ENCODE measurements around the gene LRCOL1. TPM values are rescaled to one million over a fixed set of nuclear protein-coding genes. Genes with fewer than 3 reads are reported as not detected.

LRCOL1 gene
- total RNA-seq, 1 experiment from 2014 or later, result not detected

DNA sequence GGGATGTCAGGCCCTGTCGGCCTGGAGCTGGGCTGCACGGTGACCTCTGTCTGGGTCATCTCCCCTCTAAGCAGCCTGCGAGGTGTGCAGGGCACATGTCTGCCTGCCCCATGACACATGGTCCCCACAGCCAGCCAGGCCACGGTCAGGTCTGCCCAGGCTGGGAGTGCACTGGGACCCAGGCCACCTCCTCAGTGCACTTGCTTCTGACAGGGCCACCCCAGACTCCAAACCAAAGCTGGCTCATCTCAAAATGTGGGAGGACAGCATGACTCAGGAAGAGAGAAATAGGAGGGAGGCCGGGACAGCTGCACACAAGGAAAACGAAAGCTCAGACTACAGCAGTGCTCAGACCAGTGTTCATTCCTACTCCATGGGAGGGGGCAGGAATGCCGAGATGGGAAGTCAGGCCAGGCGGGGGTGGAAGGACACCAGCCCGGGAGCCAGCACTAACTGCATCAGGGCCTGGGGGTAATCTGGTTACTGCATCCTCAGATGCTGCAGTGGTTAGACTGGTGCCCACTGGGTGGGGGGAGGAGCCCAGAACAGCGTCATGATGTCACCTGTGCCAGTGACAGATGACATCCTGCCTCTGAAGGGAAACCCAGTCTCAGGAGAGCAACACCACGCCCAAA is 12.2 kb upstream of the LRCOL1 start:
- in situ Hi-C loops (cut with HindIII; ENCODE audit: low pct_unique_long_range_greater_than_20kb, low sequenced_read_pairs), result no loop called here
- no peak for DNase-seq (ENCODE audit: low read depth, low spot score)

DNA sequence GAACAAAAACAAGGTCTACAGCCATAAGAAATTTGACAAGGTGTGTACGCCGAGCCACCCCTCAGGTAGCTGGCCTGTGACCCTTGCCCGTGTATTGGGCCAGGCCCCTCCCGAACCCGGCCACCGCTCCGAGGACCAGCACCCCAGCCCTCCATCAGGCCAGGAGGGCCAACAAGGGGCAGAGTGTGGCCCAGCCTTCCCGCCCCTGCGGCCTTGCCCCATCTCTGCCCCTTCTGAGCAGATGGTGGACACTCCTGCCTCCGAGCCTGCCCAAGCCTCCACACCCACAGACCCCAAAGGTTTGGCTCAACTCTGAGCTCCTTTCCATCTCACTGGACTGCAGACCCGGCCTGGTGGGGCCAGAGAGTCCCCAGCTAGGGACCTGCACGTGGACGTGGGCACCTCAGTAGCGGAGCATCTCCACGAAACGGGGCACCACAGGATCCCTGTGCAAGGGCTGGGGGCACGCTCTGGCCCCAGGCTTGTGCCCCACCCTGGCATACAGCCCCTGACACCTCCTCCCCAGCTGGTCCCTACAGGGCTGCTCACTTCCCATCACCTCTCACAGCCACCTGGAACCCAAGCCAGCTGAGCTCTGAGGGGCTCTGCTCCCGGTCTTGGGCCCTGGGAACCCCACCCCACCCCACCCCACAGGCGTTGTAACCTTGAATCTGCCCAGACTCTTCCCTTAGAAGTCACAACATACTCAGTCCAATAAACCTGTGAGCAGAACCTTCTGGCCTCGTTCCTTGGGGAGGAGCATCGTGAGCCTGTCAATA is 11.5 kb upstream of the LRCOL1 start:
- in situ Hi-C loops (cut with HindIII; ENCODE audit: low pct_unique_long_range_greater_than_20kb, low sequenced_read_pairs), result no loop called here
- DNase-seq (ENCODE audit: low read depth, low spot score), result no peak

DNA sequence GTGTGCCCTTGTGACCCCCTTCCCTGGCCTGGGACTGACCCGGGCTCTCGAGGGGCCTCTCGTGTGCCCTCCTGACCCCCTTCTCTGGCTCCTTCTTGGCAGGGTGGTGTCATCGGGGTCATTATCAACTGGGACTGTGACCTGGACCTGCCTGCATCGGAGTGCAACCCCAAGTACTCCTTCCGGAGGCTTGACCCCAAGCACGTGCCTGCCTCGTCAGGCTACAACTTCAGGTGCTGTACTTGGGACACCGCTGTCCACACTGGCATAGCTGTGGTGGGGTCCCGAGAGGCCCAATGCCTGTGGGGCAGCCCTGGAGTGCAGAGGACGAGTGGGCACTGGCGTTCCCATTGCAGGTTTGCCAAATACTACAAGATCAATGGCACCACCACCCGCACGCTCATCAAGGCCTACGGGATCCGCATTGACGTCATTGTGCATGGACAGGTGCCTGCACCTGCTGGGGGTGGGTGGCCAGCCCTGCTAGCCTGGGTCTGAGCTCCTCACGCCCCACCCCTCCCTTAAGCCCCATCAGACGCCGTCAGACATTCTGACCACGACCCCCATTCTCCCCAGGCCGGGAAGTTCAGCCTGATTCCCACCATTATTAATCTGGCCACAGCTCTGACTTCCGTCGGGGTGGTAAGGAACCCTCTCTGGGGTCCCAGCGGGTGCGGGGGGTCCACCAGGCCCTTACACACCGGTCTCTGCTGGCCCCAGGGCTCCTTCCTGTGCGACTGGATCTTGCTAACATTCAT is 10.7 kb upstream of the LRCOL1 start:
- in situ Hi-C loops (cut with HindIII; ENCODE audit: low pct_unique_long_range_greater_than_20kb, low sequenced_read_pairs), result no loop called here
- no peak for DNase-seq (ENCODE audit: low read depth, low spot score)

DNA sequence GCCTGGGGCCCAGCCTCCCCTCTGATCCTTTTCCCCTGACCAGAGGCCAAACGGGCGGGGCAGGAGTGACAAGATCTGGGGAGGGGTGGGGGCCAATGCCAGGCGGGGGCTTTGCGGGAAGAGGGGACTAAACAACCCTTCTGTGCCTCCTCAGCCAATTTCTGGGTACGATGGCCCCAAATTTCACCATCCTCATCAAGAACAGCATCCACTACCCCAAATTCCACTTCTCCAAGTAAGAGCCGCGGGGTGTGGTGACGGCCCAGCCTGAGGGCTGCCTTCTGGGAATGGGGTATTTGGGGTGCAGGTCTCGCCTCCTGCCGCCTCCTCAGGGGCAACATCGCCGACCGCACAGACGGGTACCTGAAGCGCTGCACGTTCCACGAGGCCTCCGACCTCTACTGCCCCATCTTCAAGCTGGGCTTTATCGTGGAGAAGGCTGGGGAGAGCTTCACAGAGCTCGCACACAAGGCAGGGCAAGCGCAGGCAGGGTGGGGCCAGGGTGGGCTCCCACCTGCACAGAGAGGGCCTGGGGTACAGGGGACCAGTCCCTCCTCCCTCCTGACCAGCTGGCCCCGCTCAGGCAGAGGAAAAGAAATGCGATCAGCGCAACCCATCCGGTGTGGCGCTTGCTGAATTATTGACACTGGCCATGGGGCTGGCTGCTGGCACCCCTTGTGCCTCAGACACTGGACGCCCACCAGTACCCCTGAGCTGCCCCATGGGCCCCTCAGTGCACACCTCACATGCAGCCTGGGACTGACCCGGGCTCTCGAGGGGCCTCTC is 9.9 kb upstream of the LRCOL1 start:
- in situ Hi-C loops (cut with HindIII; ENCODE audit: low pct_unique_long_range_greater_than_20kb, low sequenced_read_pairs), result no loop called here
- no peak for DNase-seq (ENCODE audit: low read depth, low spot score)

DNA sequence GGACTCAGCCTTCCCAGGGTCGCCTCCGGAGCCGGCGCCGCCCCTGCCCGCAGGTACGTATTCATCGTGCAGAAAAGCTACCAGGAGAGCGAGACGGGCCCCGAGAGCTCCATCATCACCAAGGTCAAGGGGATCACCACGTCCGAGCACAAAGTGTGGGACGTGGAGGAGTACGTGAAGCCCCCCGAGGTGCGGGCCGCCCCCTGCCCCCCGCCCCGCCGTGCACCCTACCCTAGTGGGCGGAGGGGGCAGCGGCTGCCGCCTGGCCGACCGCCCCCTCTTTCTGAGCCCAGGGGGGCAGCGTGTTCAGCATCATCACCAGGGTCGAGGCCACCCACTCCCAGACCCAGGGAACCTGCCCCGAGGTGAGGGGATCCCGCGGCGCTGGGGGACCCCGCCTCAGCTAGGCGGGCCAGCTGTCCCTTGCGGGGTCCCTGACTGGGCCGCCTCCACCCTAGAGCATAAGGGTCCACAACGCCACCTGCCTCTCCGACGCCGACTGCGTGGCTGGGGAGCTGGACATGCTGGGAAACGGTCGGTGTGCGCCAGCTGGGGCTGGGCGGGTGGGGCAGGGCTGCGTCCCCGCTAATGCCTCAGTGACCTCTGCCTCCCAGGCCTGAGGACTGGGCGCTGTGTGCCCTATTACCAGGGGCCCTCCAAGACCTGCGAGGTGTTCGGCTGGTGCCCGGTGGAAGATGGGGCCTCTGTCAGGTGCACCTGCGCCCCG is 9.2 kb upstream of the LRCOL1 start:
- in situ Hi-C loops (cut with HindIII; ENCODE audit: low pct_unique_long_range_greater_than_20kb, low sequenced_read_pairs), result no loop called here
- no peak for DNase-seq (ENCODE audit: low read depth, low spot score)

DNA sequence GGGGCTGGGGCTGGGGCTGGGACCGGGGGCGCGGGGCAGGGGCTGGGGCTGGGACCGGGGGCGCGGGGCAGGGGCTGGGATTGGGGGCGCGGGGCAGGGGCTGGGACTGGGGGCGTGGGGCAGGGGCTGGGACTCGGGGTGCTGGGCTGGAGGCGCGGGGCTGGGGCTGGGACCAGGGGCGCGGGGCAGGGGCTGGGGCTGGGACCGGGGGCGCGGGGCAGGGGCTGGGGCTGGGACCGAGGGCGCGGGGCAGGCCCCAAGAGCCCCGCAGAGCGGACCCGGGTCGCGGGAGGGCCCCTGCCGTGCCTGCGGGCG is 8.6 kb upstream of the LRCOL1 start:
- DNase-seq (ENCODE audit: low read depth, low spot score), result no peak
- in situ Hi-C loops (cut with HindIII; ENCODE audit: low pct_unique_long_range_greater_than_20kb, low sequenced_read_pairs), result no loop called here

DNA sequence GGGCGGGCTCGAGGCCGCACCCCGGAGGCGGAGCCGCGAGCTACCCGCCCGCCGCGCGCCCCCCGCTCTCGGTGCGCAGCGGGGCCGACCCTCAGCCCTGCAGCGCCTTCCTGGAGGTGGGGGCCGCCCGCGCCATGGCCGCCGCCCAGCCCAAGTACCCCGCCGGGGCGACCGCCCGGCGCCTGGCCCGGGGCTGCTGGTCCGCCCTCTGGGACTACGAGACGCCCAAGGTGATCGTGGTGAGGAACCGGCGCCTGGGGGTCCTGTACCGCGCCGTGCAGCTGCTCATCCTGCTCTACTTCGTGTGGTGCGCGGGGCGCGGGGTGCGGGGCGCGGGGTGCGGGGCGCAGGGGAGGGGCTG is 8.3 kb upstream of the LRCOL1 start, which contains the start of gene P2RX2:
TSS of gene P2RX2 (plus strand) at position 94 of the 361 bp plus-strand sequence. CDS start at position 135, 41 bp downstream.
- DNase-seq (ENCODE audit: low read depth, low spot score), result no peak
- in situ Hi-C loops (cut with HindIII; ENCODE audit: low pct_unique_long_range_greater_than_20kb, low sequenced_read_pairs), result no loop called here

DNA sequence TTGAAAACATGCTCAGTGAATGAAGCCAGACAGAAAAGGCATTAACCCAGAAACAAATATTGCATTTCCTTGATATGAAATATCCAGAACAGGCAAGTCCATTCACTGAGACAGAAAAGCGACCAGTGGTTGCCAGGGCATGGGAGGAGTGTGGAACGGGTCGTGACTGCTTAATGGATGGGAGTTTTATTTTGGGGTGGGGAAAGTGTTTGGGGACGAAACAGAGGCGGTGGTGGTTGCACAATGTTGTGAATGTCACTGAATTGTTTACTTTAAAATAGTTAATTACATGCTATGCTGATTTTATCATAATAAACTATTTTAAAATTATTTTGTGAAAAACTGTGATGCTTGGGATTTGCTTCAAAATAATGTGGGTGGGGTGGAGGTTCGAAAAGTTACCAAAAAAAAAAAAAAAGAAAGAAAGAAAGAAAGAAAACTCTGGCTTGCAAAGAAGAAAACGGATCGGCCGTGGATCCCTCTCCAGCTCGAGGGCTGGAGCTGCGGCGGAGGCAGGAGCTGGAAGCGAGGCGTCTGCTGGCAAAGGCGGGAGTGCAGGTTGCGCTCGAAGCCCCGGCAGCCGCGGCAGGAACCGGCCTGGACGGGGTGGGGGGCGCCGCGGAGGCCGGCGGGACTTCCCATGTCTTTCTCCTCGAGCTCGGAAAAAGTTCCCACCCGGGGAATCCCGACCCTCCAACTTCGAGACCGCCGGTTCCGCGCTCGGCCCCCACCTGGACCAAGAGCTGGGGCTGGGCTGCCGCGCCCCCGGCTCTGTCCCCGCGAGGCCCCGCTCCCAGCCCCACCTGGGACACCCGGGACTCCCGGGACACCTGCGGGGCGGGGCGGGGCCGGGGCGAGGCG is 7.7 kb upstream of the LRCOL1 start:
- in situ Hi-C loops (cut with HindIII; ENCODE audit: low pct_unique_long_range_greater_than_20kb, low sequenced_read_pairs), result no loop called here
- no peak for DNase-seq (ENCODE audit: low read depth, low spot score)

DNA sequence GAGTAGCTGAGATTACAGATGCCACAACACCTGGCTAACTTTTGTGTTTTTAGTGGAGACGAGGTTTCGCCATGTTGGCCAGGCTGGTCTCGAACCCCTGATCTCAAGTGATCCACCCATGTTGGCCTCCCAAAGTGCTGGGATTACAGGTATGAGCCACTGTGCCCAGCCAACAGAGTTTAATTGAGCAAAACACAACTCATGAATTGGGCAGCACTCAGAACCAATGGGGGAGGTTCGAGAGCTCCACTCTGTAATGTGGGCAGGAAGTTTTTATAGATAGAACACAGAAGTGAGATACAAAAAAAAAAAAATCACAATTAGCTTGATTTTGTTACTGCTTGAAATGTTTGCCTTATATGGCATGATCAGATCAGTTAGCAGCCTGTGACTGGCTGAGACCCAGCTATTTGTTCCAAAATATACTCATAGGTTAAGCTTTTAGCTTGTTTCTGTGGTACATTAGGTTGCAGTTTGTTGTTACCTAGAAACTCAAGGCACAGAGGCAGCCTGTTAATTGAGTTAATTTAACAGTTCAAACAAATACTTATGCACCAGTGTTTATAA is 6.8 kb upstream of the LRCOL1 start:
- no peak for DNase-seq (ENCODE audit: low read depth, low spot score)
- in situ Hi-C loops (cut with HindIII; ENCODE audit: low pct_unique_long_range_greater_than_20kb, low sequenced_read_pairs), result no loop called here

DNA sequence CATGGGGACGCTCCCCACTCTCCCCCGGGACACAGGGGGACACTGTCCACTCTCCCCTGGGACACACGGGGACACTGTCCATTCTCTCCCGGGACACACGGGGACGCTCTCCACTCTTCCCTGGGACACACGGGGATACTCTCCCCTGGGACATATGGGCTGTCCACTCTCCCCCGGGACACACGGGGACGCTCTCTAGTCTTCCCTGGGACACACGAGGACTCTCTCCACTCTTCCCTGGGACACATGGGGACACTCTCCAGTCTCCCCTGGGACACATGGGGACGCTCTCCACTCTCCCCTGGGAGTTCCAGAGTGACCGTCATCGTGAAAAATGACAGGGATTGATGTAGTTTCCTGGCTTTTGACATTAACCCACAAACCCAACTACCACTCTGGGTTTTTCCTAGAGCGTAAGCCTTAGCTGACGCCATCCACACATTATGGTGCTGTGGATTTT is 5.2 kb upstream of the LRCOL1 start:
- in situ Hi-C loops (cut with HindIII; ENCODE audit: low pct_unique_long_range_greater_than_20kb, low sequenced_read_pairs), result no loop called here
- DNase-seq (ENCODE audit: low read depth, low spot score), result no peak

DNA sequence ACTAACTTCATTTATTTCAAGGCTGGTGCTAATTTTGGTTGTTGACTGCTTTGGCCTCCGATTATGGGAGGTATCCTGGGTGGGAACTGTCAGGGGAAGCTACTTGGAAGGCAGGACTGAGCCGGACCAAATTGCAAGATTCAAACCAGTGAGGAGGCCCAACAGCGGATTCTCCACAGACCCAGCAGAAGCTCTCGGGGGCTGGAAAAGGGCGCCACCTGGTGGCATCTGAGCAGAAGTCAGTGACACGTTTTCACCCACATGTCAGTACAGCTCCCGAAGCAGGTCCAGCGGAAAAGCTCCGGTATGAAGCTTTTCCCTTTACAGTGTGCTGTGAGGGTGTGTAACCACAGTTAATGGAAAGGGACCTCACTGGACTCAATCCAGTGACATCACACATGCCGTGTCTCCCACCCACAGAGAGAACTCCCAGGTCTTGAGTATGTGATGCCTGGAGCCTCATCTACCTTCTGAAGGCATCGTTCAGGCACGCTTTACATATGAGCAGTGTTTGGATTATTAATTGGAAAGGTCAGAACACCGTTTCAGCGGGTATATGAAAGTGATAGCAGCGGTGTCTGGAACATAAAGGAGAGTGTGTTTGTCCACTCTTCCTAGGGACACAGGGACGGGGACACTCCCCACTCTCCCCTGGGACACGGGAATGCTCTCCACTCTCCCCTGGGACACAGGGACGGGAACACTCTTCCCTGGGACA is 4.6 kb upstream of the LRCOL1 start:
- peak; percentile 90 for DNase-seq (ENCODE audit: low read depth, low spot score)
- in situ Hi-C loops (cut with HindIII; ENCODE audit: low pct_unique_long_range_greater_than_20kb, low sequenced_read_pairs), result no loop called here

DNA sequence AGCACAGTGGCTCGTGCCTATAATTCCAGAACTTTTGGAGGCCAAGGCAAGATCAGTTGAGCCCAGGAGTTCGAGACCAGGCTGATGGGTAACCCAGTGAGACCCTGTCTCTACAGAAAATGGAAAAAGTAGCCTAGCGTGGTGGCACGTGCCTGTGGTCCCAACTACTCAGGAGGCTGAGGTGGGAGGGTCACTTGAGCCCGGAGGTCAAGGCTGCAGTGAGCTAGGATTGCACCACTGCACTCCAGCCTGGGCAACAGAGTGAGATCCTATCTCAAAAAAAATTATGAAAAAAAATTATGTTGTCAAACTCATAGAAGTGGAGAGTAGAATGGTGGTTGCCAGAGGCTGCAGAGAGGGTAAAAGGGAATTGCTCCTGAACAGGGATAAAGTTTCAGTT is 3.6 kb upstream of the LRCOL1 start:
- in situ Hi-C loops (cut with HindIII; ENCODE audit: low pct_unique_long_range_greater_than_20kb, low sequenced_read_pairs), result no loop called here
- no peak for DNase-seq (ENCODE audit: low read depth, low spot score)

DNA sequence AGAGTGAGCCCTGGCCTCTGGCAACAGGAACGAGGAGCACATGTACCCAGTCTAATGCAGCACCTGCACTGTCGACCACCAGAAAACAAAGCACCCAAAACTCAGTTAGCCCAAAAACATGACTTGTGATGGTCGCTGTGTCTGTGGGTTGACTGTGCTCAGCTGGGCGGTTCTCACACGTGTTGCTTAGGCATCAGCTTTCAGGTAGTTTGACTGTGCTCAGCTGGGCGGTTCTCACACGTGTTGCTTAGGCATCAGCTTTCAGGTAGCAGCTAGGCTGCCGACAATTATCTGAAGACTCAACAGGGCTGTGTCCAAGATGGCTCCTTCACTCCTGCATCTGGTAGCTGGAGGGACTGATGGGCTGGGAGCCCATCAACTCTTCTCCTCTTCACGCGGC is 1.2 kb upstream of the LRCOL1 start:
- DNase-seq (ENCODE audit: low read depth, low spot score), result no peak
- in situ Hi-C loops (cut with HindIII; ENCODE audit: low pct_unique_long_range_greater_than_20kb, low sequenced_read_pairs), result no loop called here

DNA sequence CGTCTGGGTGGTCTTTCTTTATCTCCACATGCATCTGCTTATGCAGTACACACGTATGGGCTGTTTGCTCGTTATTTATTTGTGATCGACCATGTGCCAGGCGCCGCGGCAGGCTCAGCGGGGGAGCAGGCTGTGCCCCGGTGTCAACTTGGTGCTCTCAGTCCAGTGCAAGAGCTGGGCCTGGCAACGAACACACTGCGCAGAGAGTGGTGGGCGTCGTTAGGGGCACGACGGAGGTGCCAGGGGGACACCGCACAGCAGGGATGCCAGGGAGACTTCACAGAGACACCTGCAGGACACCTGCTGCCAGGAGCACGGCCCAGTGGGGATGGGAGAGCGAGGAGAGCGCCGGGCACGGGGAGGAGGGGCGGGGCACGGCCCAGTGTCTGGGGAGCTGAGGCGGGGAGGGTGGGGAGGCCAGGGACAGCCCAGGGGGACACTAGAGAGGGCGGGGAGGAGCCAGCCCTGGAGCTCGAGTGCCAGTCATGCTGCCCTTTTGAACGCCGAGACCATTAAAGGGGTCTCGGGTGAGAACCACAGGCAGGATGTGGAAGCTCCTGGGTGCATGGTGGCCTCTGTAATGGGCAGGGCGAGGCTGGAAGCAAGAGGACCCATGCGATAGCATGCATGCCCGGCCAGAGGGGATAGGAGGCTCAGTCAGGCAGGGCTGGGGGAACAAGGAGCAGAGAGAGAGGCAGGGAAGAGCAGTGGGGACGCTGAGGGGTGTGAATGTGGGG is 652 bp upstream of the LRCOL1 start:
- in situ Hi-C loops (cut with HindIII; ENCODE audit: low pct_unique_long_range_greater_than_20kb, low sequenced_read_pairs), result no loop called here
- no peak for DNase-seq (ENCODE audit: low read depth, low spot score)
